Measurements from ENCODE around the gene GRAMD1B.

- TF ChIP-seq CTCF (IDR thresholded peaks at IDR 0.05), result no peak
- no peak for TF ChIP-seq POLR2A (IDR thresholded peaks at IDR 0.05)
- no peak for TF ChIP-seq EP300 (IDR thresholded peaks at IDR 0.05)
Observed at GRCh38 chr11:123509737-123510578, 79.9 kb downstream of the GRAMD1B start.

Data from tibial nerve (tissue), 4 donors.